ENCODE results near the gene SPN. TPM values are rescaled to one million over a fixed set of nuclear protein-coding genes. Genes with fewer than 3 reads are reported as not detected.
"Not testable (repeated sequence)": the region's sequence is repeated elsewhere in the genome, so short reads cannot be mapped to it uniquely, and the experiment has no call there.

The SPN gene
- total and polyA plus RNA-seq, 9 of the 15 experiments (the other 6 are each of a cell fraction or from before 2014, with no cell fraction given), result 24.3 to 225 (median 79.4) TPM

GRCh38 chr16:29702269-29702668 lies 39.2 kb downstream of the SPN start (continued):
- 0 out of 2 replicates have a peak, but pooled peaks have one; percentile 11 for TF ChIP-seq PKNOX1 (IDR thresholded peaks at IDR 0.05)
- no peak for TF ChIP-seq ZNF146 (CRISPR knock-in tag; IDR thresholded peaks at IDR 0.05; ENCODE audit: unreplicated experiment)

- ChIA-PET CTCF (ENCODE audit: low intra/inter-chr PET ratio) (no interaction called here), POLR2A (interaction anchor here (1.0 to 1.1 kb wide), 2 partner anchors 16 to 85 kb away, joined by 3 read pairs; no protein-coding TSS in a partner anchor)
- Histone ChIP-seq H3K9me3 (replicated peaks; ENCODE audit: control insufficient read depth, insufficient read depth, low read depth, low read length) (no peaks in the 10 kb centered on the region), H3K79me2 (ENCODE audit: control insufficient read depth, insufficient read depth, low read length) (no peaks in the 10 kb centered on the region), H3K4me3 (no peak overlapping the region), H3K27me3 (ENCODE audit: control insufficient read depth in 2 of 2, insufficient read depth in 2 of 2, low read length in 2 of 2) (no peaks in the 10 kb centered on the region), H4K20me1 (replicated peaks; ENCODE audit: control insufficient read depth, insufficient read depth, low read length) (no peaks in the 10 kb centered on the region), H3K36me3 (ENCODE audit: control insufficient read depth, insufficient read depth, low read length) (no peaks in the 10 kb centered on the region), H3K9me1 (ENCODE audit: control insufficient read depth, insufficient read depth, low read length) (no peaks in the 10 kb centered on the region), H2AFZ (ENCODE audit: low read depth, low read length) (no peak overlapping the region), H3K27ac (ENCODE audit: extremely low read depth, low read depth, low read length) (no peak overlapping the region), H3K4me2 (ENCODE audit: insufficient read depth, low read length) (no peak overlapping the region), H3K4me1 (replicated peaks in 1 of 2; ENCODE audit: control insufficient read depth in 2 of 2, insufficient read depth in 2 of 2, low read length in 2 of 2) (peaks cover 3 to 10% of the 10 kb centered on the region in 2 experiments; a peak in 3 of 5 replicates), H3K9ac (ENCODE audit: insufficient read depth in 1 of 2, low read depth in 2 of 2, low read length in 2 of 2) (no peak overlapping the region)
- no peak for ATAC-seq
- FAIRE-seq, result no peak
- no TSS peak for BruUV-seq (replicated peaks)
- in situ Hi-C loops (cut with MboI), result no loop called here
- intact Hi-C loops (cut with micrococcal nuclease), result loop anchor here (10.0 kb wide), 1 partner anchor 80 kb away; no protein-coding TSS in a partner anchor
- TF ChIP-seq SMARCA4 (IDR thresholded peaks at IDR 0.05) (no peak), ZNF384 (IDR thresholded peaks at IDR 0.05; ENCODE audit: low read depth, low read length) (no peak), ZNF707 (CRISPR knock-in tag; conservative IDR thresholded peaks at IDR 0.05) (no peak)
- no peak for DNase-seq (ENCODE audit: extremely low read depth in 1 of 4, low spot score in 3 of 4)
- WGBS (ENCODE audit: insufficient coverage, low coverage, missing lambda C conversion rate), result 25% methylated on average over 2 of the region's 2 CpGs
These were observed 42.0 kb downstream of the SPN start for GRCh38 chr16:29705030-29705429.

GRCh38 chr16:29707160-29707559 lies 44.1 kb downstream of the SPN start:
- WGBS (ENCODE audit: insufficient coverage, low coverage, missing lambda C conversion rate), result 100% methylated on average over 1 of the region's 1 CpG
- not testable (repeated sequence) for DNase-seq (ENCODE audit: extremely low read depth in 1 of 4, low spot score in 3 of 4)
- intact Hi-C loops (cut with micrococcal nuclease), result loop anchor here (10.0 kb wide), 1 partner anchor 78 kb away; no protein-coding TSS in a partner anchor

More at GRCh38 chr16:29707160-29707559, 44.1 kb downstream of the SPN start:
- H4K20me1 ChIP-seq (replicated peaks; ENCODE audit: control insufficient read depth, insufficient read depth, low read length); H2AFZ ChIP-seq (ENCODE audit: low read depth, low read length); FAIRE-seq; BruUV-seq (replicated peaks); in situ Hi-C loops (cut with MboI); H3K36me3 ChIP-seq (ENCODE audit: control insufficient read depth, insufficient read depth, low read length); H3K4me3 ChIP-seq; H3K4me2 ChIP-seq (ENCODE audit: insufficient read depth, low read length); ATAC-seq; POLR2A ChIA-PET; H3K79me2 ChIP-seq (ENCODE audit: control insufficient read depth, insufficient read depth, low read length); H3K9me1 ChIP-seq (ENCODE audit: control insufficient read depth, insufficient read depth, low read length); H3K9ac ChIP-seq (ENCODE audit: insufficient read depth in 1 of 2, low read depth in 2 of 2, low read length in 2 of 2); H3K9me3 ChIP-seq (replicated peaks; ENCODE audit: control insufficient read depth, insufficient read depth, low read depth, low read length); H3K27ac ChIP-seq (ENCODE audit: extremely low read depth, low read depth, low read length); H3K27me3 ChIP-seq (ENCODE audit: control insufficient read depth in 2 of 2, insufficient read depth in 2 of 2, low read length in 2 of 2): not testable (repeated sequence)
- H3K4me1 ChIP-seq (replicated peaks in 1 of 2; ENCODE audit: control insufficient read depth in 2 of 2, insufficient read depth in 2 of 2, low read length in 2 of 2), result peaks cover 8 to 17% of the 10 kb centered on the region in 2 experiments
- CTCF ChIA-PET (ENCODE audit: low intra/inter-chr PET ratio), result interaction anchor here (0.5 kb wide), 1 partner anchor 39 kb away, joined by 3 read pairs; no protein-coding TSS in a partner anchor
